Measurements from ENCODE around the gene TUFT1.

DNA sequence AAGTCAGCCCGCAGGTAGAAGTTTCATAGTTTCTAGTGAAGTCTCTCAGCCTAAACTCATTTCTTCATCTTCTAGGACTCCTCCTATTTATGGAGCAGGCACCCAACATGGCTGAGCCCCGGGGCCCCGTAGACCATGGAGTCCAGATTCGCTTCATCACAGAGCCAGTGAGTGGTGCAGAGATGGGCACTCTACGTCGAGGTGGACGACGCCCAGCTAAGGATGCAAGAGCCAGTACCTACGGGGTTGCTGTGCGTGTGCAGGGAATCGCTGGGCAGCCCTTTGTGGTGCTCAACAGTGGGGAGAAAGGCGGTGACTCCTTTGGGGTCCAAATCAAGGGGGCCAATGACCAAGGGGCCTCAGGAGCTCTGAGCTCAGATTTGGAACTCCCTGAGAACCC, 21.7 kb upstream of the TUFT1 start:
- TF ChIP-seq, protein P1, sequence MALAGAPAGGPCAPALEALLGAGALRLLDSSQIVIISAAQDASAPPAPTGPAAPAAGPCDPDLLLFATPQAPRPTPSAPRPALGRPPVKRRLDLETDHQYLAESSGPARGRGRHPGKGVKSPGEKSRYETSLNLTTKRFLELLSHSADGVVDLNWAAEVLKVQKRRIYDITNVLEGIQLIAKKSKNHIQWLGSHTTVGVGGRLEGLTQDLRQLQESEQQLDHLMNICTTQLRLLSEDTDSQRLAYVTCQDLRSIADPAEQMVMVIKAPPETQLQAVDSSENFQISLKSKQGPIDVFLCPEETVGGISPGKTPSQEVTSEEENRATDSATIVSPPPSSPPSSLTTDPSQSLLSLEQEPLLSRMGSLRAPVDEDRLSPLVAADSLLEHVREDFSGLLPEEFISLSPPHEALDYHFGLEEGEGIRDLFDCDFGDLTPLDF (CRISPR knock-in tag; IDR thresholded peaks at IDR 0.05): no peak
- TF ChIP-seq, protein P2, sequence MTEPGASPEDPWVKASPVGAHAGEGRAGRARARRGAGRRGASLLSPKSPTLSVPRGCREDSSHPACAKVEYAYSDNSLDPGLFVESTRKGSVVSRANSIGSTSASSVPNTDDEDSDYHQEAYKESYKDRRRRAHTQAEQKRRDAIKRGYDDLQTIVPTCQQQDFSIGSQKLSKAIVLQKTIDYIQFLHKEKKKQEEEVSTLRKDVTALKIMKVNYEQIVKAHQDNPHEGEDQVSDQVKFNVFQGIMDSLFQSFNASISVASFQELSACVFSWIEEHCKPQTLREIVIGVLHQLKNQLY (CRISPR knock-in tag; IDR thresholded peaks at IDR 0.05): no peak

Data from WTC11 (cell line).